Measurements from ENCODE around the gene RAB3IL1.
"Not testable (repeated sequence)": the region's sequence is repeated elsewhere in the genome, so short reads cannot be mapped to it uniquely, and the experiment has no call there.

Gene RAB3IL1, protein sequence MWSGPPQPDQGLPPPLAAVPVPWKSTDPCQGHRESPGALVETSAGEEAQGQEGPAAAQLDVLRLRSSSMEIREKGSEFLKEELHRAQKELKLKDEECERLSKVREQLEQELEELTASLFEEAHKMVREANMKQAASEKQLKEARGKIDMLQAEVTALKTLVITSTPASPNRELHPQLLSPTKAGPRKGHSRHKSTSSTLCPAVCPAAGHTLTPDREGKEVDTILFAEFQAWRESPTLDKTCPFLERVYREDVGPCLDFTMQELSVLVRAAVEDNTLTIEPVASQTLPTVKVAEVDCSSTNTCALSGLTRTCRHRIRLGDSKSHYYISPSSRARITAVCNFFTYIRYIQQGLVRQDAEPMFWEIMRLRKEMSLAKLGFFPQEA

DNA sequence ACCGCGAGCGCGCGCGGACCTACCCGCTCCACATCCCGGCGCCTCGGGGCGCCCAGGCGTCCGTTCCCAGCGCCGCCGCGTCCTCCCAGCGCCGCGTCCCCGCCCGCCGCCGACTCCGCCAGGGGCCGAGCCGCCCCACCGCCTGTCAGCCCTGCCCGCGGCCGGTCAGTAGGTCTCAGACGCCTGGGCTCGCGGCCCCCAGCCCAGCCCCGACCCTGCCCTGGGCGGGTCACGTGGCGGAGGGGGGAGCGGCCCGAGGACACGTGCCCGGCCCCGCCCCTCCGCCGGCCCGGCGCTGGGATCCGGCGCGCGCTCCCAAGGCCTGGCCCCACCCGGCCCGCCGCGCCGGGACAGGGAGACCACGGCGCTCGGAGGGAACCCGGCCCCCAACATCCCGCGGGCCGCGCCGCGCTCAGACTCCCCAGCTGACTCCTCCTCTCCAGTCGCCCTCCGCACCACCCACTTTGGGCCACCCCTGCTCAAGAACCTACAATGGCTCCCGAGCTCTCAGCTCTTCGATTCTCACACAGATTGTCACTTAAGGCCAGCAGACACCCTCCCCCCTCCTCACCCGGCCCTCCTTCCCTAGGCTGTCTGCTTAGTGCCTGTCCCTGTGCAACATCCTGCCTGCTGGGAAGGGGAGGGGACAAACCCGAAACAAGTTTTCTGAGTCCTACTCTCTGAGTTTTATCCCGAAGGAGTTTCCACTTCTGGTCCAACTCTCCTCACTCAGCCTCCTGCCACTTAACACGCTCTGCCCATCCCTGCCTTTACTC, at the start of gene RAB3IL1:
RAB3IL1 (minus strand) TSS at position 233 of the 776 bp plus-strand sequence; CDS start at position 34, 199 bp downstream.
- no peak for DNase-seq

- DNase-seq: no peak
These were observed 49.4 kb upstream of the RAB3IL1 start for GRCh38 chr11:61966734-61967115.

GRCh38 chr11:61964666-61965271, 47.4 kb upstream of the RAB3IL1 start:
- DNase-seq: not testable (repeated sequence)

GRCh38 chr11:61964058-61964665, 46.8 kb upstream of the RAB3IL1 start:
- no peak for DNase-seq

DNA sequence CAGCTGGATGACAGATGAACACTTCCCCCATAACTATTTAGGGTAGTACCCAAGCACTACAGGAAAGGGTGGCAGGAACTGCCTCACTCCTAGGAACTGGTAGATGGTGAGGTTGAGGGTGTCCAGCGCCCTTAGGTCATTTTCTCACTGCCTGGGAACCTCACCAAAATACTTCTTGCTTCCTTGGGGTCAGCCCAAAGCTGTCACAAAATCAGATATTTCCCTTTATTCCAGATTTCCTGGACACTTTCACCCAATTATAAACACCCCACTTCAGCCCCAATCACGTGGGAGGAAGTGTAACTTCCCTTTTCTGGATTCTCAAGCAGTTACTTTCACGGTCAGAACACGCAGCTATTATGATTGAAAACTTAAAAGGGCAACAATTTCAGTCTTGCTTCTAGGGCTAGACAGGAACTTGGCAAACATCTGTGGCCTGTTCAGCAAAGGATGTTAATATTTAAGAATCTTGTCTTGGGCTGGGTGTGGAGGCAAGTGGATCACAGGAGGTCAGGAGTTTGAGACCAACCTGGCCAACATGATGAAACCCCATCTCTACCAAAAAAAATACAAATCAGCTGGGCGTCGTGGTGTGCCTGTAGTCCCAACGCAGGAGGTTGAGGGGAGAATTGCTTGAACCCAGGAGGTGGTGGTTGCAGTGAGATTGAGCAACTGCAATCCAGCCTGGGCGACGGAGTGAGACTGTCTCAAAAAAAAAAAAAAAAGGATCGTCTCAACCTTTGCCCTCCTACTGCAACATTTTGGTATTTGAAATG, 46.1 kb upstream of the RAB3IL1 start:
- DNase-seq: no peak

DNA sequence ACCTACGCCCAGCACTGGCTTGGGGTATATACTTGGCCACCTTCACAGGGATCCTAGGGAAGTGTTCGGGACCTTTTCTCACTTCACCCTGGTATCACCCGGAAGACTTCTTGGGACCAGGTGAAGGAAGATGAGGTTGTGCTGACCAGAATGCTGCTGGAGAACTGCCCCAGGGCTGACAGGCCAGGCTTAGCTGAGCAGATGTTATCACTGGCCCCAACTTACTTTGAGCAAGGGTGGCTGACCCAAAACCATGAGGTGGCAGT, 45.6 kb upstream of the RAB3IL1 start:
- DNase-seq: no peak

GRCh38 chr11:61962213-61963015, 45.0 kb upstream of the RAB3IL1 start:
- DNase-seq: no peak

GRCh38 chr11:61961570-61962212, 44.3 kb upstream of the RAB3IL1 start:
- DNase-seq: no peak

- no peak for DNase-seq
These were observed 43.2 kb upstream of the RAB3IL1 start for GRCh38 chr11:61960532-61960931.

- no peak for DNase-seq
These were observed 42.3 kb upstream of the RAB3IL1 start for GRCh38 chr11:61959678-61960077.

GRCh38 chr11:61959114-61959513, 41.7 kb upstream of the RAB3IL1 start:
- DNase-seq: no peak

GRCh38 chr11:61958590-61958989, 41.2 kb upstream of the RAB3IL1 start:
- no peak for DNase-seq

DNA sequence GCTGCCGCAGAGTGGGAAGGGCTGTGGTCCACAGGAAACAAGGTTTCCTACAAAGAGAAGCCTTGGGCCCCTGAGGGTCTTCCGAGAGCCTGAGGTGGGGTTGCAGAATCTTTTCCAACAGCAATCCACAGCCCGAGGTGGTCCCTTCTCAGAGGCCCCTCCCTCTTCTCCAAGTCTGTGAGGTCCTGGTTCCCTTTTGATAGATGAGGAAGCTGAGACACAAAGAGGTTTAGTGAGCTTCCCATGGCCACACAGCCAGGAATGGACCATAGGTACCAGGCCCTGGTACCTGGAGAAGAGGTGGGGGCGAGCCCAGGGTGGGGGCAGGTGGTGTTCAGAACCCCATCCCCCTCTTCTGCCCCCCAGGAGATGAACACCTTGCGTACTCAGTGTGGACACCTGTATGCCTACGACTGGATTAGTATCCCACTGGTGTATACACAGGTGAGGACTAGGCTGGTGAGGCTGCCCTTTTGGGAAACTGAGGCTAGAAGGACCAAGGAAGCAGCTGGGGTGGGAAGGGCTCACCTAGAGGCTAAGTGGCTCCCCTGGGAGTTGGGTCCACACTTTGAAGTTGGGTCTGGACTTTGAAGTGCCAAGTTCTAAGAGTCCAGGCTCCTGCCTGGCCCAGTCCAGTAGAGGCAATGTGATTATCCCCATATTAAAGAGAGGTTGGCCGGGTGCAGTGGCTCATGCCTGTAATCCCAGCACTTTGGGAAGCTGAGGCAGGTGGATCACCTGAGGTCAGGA, 39.8 kb upstream of the RAB3IL1 start:
- DNase-seq: no peak

DNA sequence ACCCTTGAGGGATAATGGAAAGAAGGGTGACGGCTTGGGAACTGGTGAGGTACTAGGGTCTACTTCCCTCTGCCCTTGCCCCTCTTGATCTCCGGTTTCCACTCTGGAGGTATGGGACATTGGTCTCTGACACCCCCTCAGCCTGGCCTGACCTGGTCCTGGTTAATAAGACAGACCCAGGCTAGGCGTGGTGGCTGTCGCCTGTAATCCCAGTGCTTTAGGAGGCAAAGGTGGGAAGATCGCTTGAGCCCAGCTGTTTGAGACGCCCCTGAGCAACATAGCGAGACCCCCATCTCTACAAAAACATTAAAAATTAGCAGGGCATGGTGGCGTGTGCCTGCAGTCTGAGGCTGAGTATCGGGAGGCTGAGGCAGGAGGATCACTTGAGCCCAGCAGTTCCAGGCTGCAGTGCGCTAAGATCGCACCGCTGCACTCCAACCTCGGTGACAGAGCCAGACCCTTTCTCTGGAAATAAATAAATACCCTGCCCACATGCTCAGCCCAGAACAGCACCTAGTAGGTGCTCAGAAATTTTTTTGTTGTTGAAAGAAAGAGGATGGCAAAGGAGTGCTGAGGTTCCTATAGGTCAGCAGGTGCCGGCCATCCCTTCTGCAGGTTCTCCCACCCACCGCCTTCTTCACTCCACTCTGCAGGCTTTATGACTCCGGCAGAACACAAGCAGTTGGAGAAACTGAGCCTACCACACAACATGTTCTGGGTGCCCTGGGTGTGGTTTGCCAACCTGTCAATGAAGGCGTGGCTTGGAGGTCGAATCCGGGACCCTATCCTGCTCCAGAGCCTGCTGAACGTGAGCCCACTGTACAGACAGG, 39.0 kb upstream of the RAB3IL1 start:
- no peak for DNase-seq

DNA sequence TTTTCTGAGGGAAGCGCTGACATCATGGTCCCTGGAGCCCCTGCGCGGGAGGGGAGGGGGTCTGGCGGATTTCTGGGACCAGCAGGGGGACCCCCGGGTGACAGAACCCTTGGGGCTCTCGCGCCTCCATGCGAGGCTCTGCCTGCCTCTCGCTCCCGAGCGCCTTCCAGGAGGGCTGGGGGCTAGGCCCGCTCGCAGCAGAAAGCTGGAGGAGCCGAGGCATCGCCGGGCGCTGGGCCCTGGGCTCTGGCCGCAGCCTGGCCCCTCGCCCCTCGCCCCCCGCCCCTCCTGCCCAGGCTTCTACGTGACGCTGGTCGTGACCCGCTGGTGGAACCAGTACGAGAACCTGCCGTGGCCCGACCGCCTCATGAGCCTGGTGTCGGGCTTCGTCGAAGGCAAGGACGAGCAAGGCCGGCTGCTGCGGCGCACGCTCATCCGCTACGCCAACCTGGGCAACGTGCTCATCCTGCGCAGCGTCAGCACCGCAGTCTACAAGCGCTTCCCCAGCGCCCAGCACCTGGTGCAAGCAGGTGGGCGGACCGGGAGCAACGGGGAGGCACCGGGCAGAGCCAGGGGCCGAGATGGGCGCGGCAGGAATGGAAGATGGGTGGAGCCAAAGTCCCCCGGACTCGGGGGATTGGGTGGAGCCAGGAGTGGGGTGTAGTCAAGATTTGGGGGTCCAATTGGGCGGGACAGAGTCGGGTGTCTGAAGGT, 38.2 kb upstream of the RAB3IL1 start:
- no peak for DNase-seq

GRCh38 chr11:61954851-61955421, 37.6 kb upstream of the RAB3IL1 start:
- DNase-seq: no peak

DNA sequence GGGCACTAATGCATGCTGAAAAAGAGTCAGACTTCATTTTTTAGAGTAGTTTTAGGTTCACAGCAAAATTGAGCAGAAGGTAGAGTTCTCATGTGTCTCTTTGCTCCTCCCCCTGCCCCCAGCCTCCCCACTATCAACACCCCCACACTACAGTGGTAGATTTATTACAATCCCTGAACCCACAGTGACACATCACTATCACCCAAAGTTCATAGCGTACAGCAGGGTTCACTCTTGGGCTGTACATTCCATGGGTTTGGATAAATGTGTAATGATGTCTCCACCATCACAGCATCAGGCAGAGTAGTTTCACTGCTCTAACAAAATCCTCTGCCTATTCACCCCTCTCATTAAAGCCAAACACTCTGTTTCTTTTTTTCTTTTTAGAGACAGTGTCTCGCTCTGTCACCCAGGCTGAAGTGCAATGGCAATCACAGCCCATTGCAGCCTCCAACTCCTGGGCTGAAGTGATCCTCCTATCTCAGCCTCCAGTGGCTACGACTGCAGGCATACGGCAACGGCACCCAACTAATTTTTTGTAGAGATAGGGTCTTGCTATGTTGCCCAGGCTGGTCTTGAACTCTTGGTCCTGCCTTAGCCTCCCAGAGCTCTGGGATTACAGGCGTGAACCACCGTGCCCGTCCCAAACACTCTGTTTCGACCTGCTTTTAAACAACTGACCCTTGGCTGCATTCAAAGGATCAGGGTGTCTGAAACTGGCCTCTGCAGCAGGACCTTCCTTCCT, 36.9 kb upstream of the RAB3IL1 start:
- DNase-seq: no peak

- DNase-seq: not testable (repeated sequence)
These were observed 36.3 kb upstream of the RAB3IL1 start for GRCh38 chr11:61953632-61954031.
